Activated CD8-positive, alpha-beta memory T cell treated with anti-CD3 and anti-CD28 coated beads for 4 hours (primary cell): ENCODE measurements around the gene MYO16.

Experiments used
- DNase-seq, 2 donors: peaks; one replicate each; pipeline ENCODE4 v3.0.0-alpha.2; 2020; ENCODE audit warnings: low read depth in 2 of 2

The MYO16 gene

GRCh38 chr13:108629181-108629752, at the start of gene MYO16:
Gene MYO16 (plus strand): TSS chr13:108629611. CDS start chr13:108629845, 234 bp downstream.
- DNase-seq, result no peak

- no peak for DNase-seq
Measured at GRCh38 chr13:108586826-108587225, 42.6 kb upstream of the MYO16 start.

- no peak for DNase-seq
Measured at GRCh38 chr13:108588516-108588915, 40.9 kb upstream of the MYO16 start.

GRCh38 chr13:108594153-108594552, 35.3 kb upstream of the MYO16 start:
- DNase-seq, result no peak

- no peak for DNase-seq
Measured at GRCh38 chr13:108595436-108596274, 33.8 kb upstream of the MYO16 start.

- no peak for DNase-seq
Measured at GRCh38 chr13:108597943-108598342, 31.5 kb upstream of the MYO16 start.

GRCh38 chr13:108606424-108606823, 23.0 kb upstream of the MYO16 start:
- DNase-seq, result no peak

GRCh38 chr13:108609353-108609752, 20.1 kb upstream of the MYO16 start:
- DNase-seq, result no peak

- no peak for DNase-seq
Measured at GRCh38 chr13:108610507-108610906, 18.9 kb upstream of the MYO16 start.

GRCh38 chr13:108615241-108615640, 14.2 kb upstream of the MYO16 start:
- DNase-seq, result no peak

GRCh38 chr13:108618233-108618632, 11.2 kb upstream of the MYO16 start:
- no peak for DNase-seq

GRCh38 chr13:108621462-108621861, 7.9 kb upstream of the MYO16 start:
- no peak for DNase-seq

- DNase-seq, result no peak
Measured at GRCh38 chr13:108624108-108624507, 5.3 kb upstream of the MYO16 start.

GRCh38 chr13:108624979-108625378, 4.4 kb upstream of the MYO16 start:
- no peak for DNase-seq

GRCh38 chr13:108629988-108630387, 577 bp downstream of the MYO16 start:
- DNase-seq, result no peak

- no peak for DNase-seq
Measured at GRCh38 chr13:108632649-108633167, 3.3 kb downstream of the MYO16 start.

- no peak for DNase-seq
Measured at GRCh38 chr13:108638901-108639300, 9.5 kb downstream of the MYO16 start.

- no peak for DNase-seq
Measured at GRCh38 chr13:108643646-108644353, 14.4 kb downstream of the MYO16 start.

- no peak for DNase-seq
Measured at GRCh38 chr13:108645376-108645775, 16.0 kb downstream of the MYO16 start.

- no peak for DNase-seq
Measured at GRCh38 chr13:108650271-108650670, 20.9 kb downstream of the MYO16 start.

GRCh38 chr13:108656742-108657141, 27.3 kb downstream of the MYO16 start:
- DNase-seq, result no peak

GRCh38 chr13:108657519-108657918, 28.1 kb downstream of the MYO16 start:
- DNase-seq, result no peak

GRCh38 chr13:108662528-108662927, 33.1 kb downstream of the MYO16 start:
- no peak for DNase-seq
